ENCODE data around the gene DPYD.

GRCh38 chr1:97806996-97807520 is 113.8 kb downstream of the DPYD start:
- TF ChIP-seq, protein P1, sequence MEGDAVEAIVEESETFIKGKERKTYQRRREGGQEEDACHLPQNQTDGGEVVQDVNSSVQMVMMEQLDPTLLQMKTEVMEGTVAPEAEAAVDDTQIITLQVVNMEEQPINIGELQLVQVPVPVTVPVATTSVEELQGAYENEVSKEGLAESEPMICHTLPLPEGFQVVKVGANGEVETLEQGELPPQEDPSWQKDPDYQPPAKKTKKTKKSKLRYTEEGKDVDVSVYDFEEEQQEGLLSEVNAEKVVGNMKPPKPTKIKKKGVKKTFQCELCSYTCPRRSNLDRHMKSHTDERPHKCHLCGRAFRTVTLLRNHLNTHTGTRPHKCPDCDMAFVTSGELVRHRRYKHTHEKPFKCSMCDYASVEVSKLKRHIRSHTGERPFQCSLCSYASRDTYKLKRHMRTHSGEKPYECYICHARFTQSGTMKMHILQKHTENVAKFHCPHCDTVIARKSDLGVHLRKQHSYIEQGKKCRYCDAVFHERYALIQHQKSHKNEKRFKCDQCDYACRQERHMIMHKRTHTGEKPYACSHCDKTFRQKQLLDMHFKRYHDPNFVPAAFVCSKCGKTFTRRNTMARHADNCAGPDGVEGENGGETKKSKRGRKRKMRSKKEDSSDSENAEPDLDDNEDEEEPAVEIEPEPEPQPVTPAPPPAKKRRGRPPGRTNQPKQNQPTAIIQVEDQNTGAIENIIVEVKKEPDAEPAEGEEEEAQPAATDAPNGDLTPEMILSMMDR (IDR thresholded peaks at IDR 0.05), result no peak
- TF ChIP-seq ZBTB21 (CRISPR knock-in tag; IDR thresholded peaks at IDR 0.05; ENCODE audit: borderline replicate concordance) (no peak), ETV6 (CRISPR knock-in tag; IDR thresholded peaks at IDR 0.05) (no peak), NFYB (CRISPR knock-in tag; conservative IDR thresholded peaks at IDR 0.05; ENCODE audit: low read depth) (no peak), USF2 (CRISPR knock-in tag; IDR thresholded peaks at IDR 0.05) (no peak), NR1H2 (CRISPR knock-in tag; IDR thresholded peaks at IDR 0.05) (no peak), ZNF671 (CRISPR knock-in tag; IDR thresholded peaks at IDR 0.05) (no peak), ESRRA (CRISPR knock-in tag; IDR thresholded peaks at IDR 0.05; ENCODE audit: borderline replicate concordance) (no peak), CREM (CRISPR knock-in tag; IDR thresholded peaks at IDR 0.05) (no peak), ATF1 (CRISPR knock-in tag; IDR thresholded peaks at IDR 0.05) (no peak), ELF4 (CRISPR knock-in tag; IDR thresholded peaks at IDR 0.05; ENCODE audit: low read depth) (no peak)
- TF ChIP-seq, protein P2, sequence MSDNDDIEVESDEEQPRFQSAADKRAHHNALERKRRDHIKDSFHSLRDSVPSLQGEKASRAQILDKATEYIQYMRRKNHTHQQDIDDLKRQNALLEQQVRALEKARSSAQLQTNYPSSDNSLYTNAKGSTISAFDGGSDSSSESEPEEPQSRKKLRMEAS (CRISPR knock-in tag; IDR thresholded peaks at IDR 0.05), result no peak
- TF ChIP-seq, protein P3, sequence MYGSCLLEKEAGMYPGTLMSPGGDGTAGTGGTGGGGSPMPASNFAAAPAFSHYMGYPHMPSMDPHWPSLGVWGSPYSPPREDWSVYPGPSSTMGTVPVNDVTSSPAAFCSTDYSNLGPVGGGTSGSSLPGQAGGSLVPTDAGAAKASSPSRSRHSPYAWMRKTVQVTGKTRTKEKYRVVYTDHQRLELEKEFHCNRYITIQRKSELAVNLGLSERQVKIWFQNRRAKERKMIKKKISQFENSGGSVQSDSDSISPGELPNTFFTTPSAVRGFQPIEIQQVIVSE (CRISPR knock-in tag; IDR thresholded peaks at IDR 0.05; ENCODE audit: borderline replicate concordance), result no peak

Measured in WTC11 (cell line).